NCI-H226 (cell line): ENCODE data around the gene ALG9.
"Not testable (repeated sequence)": the region's sequence is repeated elsewhere in the genome, so short reads cannot be mapped to it uniquely, and the experiment has no call there.

Experiments
- DNase-seq: peaks from one replicate; pipeline ENCODE4 v3.0.0-alpha.2; 2015

The ALG9 gene

GRCh38 chr11:111792955-111793500 lies 78.4 kb downstream of the ALG9 start:
- DNase-seq: no peak

- DNase-seq: no peak
These were observed 79.1 kb downstream of the ALG9 start for GRCh38 chr11:111792314-111792713.

- no peak for DNase-seq
These were observed 82.9 kb downstream of the ALG9 start for GRCh38 chr11:111788464-111788863.

- DNase-seq: no peak
These were observed 83.3 kb downstream of the ALG9 start for GRCh38 chr11:111788051-111788450.

- no peak for DNase-seq
These were observed 85.4 kb downstream of the ALG9 start for GRCh38 chr11:111785886-111786412.

- DNase-seq: no peak
These were observed 86.3 kb downstream of the ALG9 start for GRCh38 chr11:111785076-111785475.

GRCh38 chr11:111784311-111784710 lies 87.1 kb downstream of the ALG9 start:
- not testable (repeated sequence) for DNase-seq

- no peak for DNase-seq
These were observed 89.2 kb downstream of the ALG9 start for GRCh38 chr11:111782109-111782741.

GRCh38 chr11:111779118-111779517 lies 92.3 kb downstream of the ALG9 start:
- no peak for DNase-seq

- DNase-seq: no peak
These were observed 93.3 kb downstream of the ALG9 start for GRCh38 chr11:111778047-111778558.

- DNase-seq: peak; percentile 29
These were observed 94.0 kb downstream of the ALG9 start for GRCh38 chr11:111777094-111778046.

- DNase-seq: no peak
These were observed 94.8 kb downstream of the ALG9 start for GRCh38 chr11:111776398-111777093.

GRCh38 chr11:111774955-111775710 lies 96.2 kb downstream of the ALG9 start:
- no peak for DNase-seq

- no peak for DNase-seq
These were observed 98.8 kb downstream of the ALG9 start for GRCh38 chr11:111772535-111772934.

GRCh38 chr11:111771205-111771604 lies 100.2 kb downstream of the ALG9 start:
- not testable (repeated sequence) for DNase-seq

- DNase-seq: peak; percentile 16
These were observed 100.7 kb downstream of the ALG9 start for GRCh38 chr11:111770581-111771134.

GRCh38 chr11:111766834-111767142 lies 104.6 kb downstream of the ALG9 start:
- DNase-seq: no peak

GRCh38 chr11:111765984-111766833 lies 105.2 kb downstream of the ALG9 start, which contains the start of gene PPP2R1B:
PPP2R1B (minus strand) TSS chr11:111766389; CDS start chr11:111766361, 28 bp downstream.
- DNase-seq: peak; percentile 78

- DNase-seq: no peak
These were observed 105.9 kb downstream of the ALG9 start for GRCh38 chr11:111765320-111765983.

- DNase-seq: no peak
These were observed 106.8 kb downstream of the ALG9 start for GRCh38 chr11:111764621-111765020.
